Thyroid gland (tissue), 4 donors: ENCODE results near the gene ZBTB7C. TPM values are rescaled to one million over a fixed set of nuclear protein-coding genes. Genes with fewer than 3 reads are reported as not detected.

ENCODE experiments used
- DNase-seq, 2 donors: peaks; one replicate each; pipeline ENCODE4 v3.0.0-alpha.2; 2019
- H3K27ac ChIP-seq, 3 donors: fragments of 200-600 bp; sonication (generic); 1 replicate in 2 of 3; 2 replicates in 1 of 3; pipeline ENCODE4 v1.5.1; 2016 to 2019; ENCODE audit warnings: mild to moderate bottlenecking in 1 of 3, moderate library complexity in 1 of 3
- H3K27me3 ChIP-seq: fragments of 200-600 bp; sonication (generic); one replicate; pipeline ENCODE4 v1.5.1; 2019
- H3K36me3 ChIP-seq, 2 donors: fragments of 200-600 bp; sonication (generic); one replicate each; pipeline ENCODE4 v1.5.1; 2016 to 2019
- H3K4me1 ChIP-seq, 2 donors: fragments of 200-600 bp; sonication (generic); one replicate each; pipeline ENCODE4 v1.5.1; 2017 to 2019
- H3K4me3 ChIP-seq, 3 donors: fragments of 200-600 bp; sonication (generic); replicated peaks in 1 of 3; 1 replicate in 2 of 3; 2 replicates in 1 of 3; pipeline ENCODE4 v1.5.1; 2016; ENCODE audit warnings: mild to moderate bottlenecking in 1 of 3
- H3K9me3 ChIP-seq: fragments of 200-600 bp; sonication (generic); one replicate; pipeline ENCODE4 v1.5.1; 2017
- CTCF ChIP-seq, 6 experiments: fragments of 200-600 bp in 3 of 6; fragments of 450-650 bp in 3 of 6; sonication (generic) in 3 of 6; IDR thresholded peaks; one replicate each; pipeline ENCODE4 v1.5.1; 2016 to 2019; ENCODE audit warnings: antibody characterized with exemption in 6 of 6, mild to moderate bottlenecking in 2 of 6, inconsistent platforms in 1 of 6, moderate library complexity in 1 of 6
- POLR2A ChIP-seq, 2 donors: fragments of 450-650 bp; IDR thresholded peaks; one replicate each; pipeline ENCODE4 v1.6.1; 2017; ENCODE audit warnings: antibody characterized with exemption in 2 of 2, mild to moderate bottlenecking in 2 of 2, moderate library complexity in 1 of 2
- WGBS, 2 donors: methylation state at CpG; one replicate each; pipeline ENCODE4 v1.1.5; 2017; 5-methylcytosine and 5-hydroxymethylcytosine counted together
- intact Hi-C: fragments of 100-400 bp; cut with DNase I; formaldehyde crosslinking; loops from one replicate; pipeline ENCODE4 v1.15.1; 2023
- total RNA-seq, 4 donors: library from RNA; depleted of rRNA; stranded (reverse); fragments of >200 nt; gene quantifications; one replicate each; pipeline ENCODE4 v1.2.3, GENCODE V29; 2016

Gene ZBTB7C
- total RNA-seq, 4 donors from 2014 or later: 41.7 to 66.7 (median 49.5) TPM

DNA sequence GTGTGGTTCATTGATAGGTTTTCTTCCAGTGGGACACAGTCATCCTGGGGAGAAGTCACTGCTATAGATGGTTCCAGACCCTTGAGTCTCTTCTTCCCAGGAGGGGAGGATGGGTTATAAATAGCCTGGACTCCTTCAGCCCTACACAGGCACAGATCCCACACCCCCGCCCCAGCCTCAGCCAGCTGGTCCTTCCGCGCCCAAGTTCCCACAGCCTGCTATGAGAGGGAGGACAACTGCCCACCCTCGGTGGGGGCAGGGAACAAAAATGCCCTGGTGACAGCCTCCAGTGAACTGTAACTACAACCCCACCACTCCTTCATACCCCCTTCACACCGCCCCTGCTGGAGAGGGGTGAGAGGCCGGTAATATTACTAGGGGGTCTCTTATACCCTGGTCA is 3.2 kb downstream of the ZBTB7C start:
- DNase-seq: no peak
- intact Hi-C loops: loop anchor here (5.0 kb wide), 1 partner anchor 64 kb away; no protein-coding TSS in a partner anchor
- Histone ChIP-seq H3K4me1 (peaks cover 42 to 69% of the 10 kb centered on the region in 2 donors), H3K4me3 (no peak overlapping the region), H3K27ac (peak overlapping the region; percentile 15 to 77 (median 55)), H3K27me3 (no peaks in the 10 kb centered on the region), H3K9me3 (no peaks in the 10 kb centered on the region), H3K36me3 (no peaks in the 10 kb centered on the region)
- 76 to 85% methylated on average over 5 to 6 of the region's 6 CpGs for WGBS, 2 donors
- TF ChIP-seq POLR2A (IDR thresholded peaks at IDR 0.05): no peak
- TF ChIP-seq CTCF (IDR thresholded peaks at IDR 0.05): no peak

DNA sequence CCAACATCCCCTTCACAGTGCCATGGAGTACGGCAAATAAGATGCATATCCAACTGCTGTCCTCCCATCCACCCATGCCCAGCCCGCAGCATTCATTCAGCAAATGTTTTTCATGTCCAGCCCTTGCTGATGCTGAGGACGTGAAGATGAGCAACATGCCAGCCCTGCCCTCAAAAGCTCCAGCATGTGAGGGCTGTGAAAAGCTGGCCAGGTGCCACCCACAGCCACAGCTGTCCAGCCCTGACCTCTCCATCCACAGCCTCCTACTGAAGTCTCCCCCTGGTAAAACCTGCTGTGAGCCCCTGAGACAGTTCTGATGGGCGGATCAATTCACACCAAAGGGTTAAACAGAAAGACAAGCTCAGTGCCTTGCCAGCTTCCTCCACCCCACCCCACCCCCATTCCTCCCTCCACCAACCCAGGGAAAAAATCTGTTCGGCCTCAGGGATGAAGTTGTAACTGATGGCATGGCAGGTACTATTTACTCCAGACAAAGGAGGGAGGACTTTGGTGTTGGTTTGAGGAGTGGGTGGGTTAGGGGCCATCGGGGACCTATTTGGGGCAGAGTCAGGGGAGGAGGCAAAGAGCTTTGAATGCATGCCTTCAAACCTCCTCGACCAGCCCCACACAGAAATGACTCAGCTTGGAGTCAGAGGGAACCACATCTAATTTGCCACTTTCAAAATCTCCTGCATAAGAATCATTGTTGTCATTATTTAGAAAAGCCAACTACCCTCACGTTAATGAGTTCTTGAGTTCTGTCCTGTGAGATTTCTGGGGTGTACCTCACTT is 4.3 kb downstream of the ZBTB7C start:
- Histone ChIP-seq H3K36me3 (no peaks in the 10 kb centered on the region), H3K4me1 (peaks cover 53 to 73% of the 10 kb centered on the region in 2 donors), H3K4me3 (no peak overlapping the region), H3K27me3 (no peaks in the 10 kb centered on the region), H3K27ac (peak overlapping the region; percentile 84 to 90 (median 86)), H3K9me3 (no peaks in the 10 kb centered on the region)
- TF ChIP-seq POLR2A (IDR thresholded peaks at IDR 0.05) (no peak), CTCF (IDR thresholded peaks at IDR 0.05) (no peak)
- intact Hi-C loops: loop anchor here (5.0 kb wide), 1 partner anchor 63 kb away; no protein-coding TSS in a partner anchor
- peak in 1 of 2 donors; percentile 30 for DNase-seq
- WGBS, 2 donors: 60 to 67% methylated on average over 8 of the region's 8 CpGs

- H3K4me1 ChIP-seq: peaks cover 71 to 93% of the 10 kb centered on the region in 2 donors
- 29 to 50% methylated on average over 1 of the region's 1 CpG for WGBS, 2 donors
- H3K36me3 ChIP-seq: no peaks in the 10 kb centered on the region
- intact Hi-C loops: no loop called here
- TF ChIP-seq CTCF (IDR thresholded peaks at IDR 0.05): no peak
- peak in 1 of 2 donors; percentile 41 for TF ChIP-seq POLR2A (IDR thresholded peaks at IDR 0.05)
- DNase-seq: peak; percentile 46 to 63
- H3K4me3 ChIP-seq: no peak overlapping the region
- H3K9me3 ChIP-seq: no peaks in the 10 kb centered on the region
- no peaks in the 10 kb centered on the region for H3K27me3 ChIP-seq
- peak overlapping the region; percentile 84 to 90 (median 86) for H3K27ac ChIP-seq
Measured at GRCh38 chr18:48402953-48403352, 6.2 kb downstream of the ZBTB7C start.

- intact Hi-C loops: no loop called here
- Histone ChIP-seq H3K27me3 (no peaks in the 10 kb centered on the region), H3K4me1 (peaks cover 84 to 98% of the 10 kb centered on the region in 2 donors), H3K27ac (peak overlapping the region; percentile 86 to 90 (median 89)), H3K36me3 (no peaks in the 10 kb centered on the region), H3K4me3 (no peak overlapping the region), H3K9me3 (no peaks in the 10 kb centered on the region)
- TF ChIP-seq POLR2A (IDR thresholded peaks at IDR 0.05): no peak
- TF ChIP-seq CTCF (IDR thresholded peaks at IDR 0.05): no peak
- peak; percentile 63 to 64 for DNase-seq
- WGBS, 2 donors: 45 to 49% methylated on average over 9 of the region's 9 CpGs
Measured at GRCh38 chr18:48399303-48400075, 9.7 kb downstream of the ZBTB7C start.
